ENCODE measurements around the gene NBEAL1.
"Not testable (repeated sequence)": the region's sequence is repeated elsewhere in the genome, so short reads cannot be mapped to it uniquely, and the experiment has no call there.

NBEAL1 gene

DNA sequence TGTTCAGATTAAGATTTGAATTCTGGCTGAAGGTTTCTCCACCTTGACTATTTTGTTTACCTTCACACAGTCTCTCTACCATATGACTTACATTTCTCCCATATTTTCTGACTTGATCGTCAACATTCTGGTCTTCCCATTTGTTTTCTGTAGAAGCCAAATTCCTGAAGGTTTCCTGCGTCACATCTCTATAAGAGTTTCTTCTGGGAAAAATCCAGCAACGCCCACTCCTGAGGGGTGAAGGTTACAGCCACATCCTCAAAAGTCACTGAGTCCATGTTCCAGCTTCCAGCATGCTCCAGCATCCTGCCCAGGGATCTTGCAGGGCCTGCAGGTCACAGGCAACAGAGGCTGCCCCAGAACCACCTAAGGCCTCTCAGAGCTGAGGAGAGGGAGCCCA, 47.5 kb downstream of the NBEAL1 start:
- TF ChIP-seq, protein P1, sequence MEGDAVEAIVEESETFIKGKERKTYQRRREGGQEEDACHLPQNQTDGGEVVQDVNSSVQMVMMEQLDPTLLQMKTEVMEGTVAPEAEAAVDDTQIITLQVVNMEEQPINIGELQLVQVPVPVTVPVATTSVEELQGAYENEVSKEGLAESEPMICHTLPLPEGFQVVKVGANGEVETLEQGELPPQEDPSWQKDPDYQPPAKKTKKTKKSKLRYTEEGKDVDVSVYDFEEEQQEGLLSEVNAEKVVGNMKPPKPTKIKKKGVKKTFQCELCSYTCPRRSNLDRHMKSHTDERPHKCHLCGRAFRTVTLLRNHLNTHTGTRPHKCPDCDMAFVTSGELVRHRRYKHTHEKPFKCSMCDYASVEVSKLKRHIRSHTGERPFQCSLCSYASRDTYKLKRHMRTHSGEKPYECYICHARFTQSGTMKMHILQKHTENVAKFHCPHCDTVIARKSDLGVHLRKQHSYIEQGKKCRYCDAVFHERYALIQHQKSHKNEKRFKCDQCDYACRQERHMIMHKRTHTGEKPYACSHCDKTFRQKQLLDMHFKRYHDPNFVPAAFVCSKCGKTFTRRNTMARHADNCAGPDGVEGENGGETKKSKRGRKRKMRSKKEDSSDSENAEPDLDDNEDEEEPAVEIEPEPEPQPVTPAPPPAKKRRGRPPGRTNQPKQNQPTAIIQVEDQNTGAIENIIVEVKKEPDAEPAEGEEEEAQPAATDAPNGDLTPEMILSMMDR (IDR thresholded peaks at IDR 0.05; ENCODE audit: low read depth, low read length) = no peak
- H3K4me3 ChIP-seq (ENCODE audit: low read depth, low read length) = no peak overlapping the region

DNA sequence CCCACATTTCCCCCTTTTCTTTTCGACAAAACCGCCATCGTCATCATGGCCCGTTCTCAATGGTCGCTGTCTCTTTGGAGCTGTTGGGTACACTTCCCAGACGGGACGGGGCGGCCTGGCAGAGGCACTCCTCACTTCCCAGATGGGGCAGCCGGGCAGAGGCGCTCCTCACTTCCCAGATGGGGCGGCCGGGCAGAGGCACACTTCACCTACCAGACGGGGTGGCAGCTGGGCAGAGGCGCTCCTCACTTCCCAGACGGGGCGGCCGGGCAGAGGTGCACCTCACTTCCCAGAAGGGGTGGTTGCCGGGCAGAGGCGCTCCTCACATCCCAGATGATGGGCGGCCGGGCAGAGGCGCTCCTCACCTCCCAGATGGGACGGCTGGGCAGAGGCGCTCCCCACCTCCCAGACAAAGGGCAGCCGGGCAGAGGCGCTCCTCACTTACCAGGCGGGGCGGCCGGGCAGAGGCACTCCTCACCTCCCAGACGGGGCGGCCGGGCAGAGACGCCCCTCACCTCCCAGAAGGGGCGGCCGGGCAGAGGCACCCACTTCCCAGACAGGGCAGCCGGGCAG, 51.9 kb downstream of the NBEAL1 start:
- not testable (repeated sequence) for H3K4me3 ChIP-seq (ENCODE audit: low read depth, low read length)

DNA sequence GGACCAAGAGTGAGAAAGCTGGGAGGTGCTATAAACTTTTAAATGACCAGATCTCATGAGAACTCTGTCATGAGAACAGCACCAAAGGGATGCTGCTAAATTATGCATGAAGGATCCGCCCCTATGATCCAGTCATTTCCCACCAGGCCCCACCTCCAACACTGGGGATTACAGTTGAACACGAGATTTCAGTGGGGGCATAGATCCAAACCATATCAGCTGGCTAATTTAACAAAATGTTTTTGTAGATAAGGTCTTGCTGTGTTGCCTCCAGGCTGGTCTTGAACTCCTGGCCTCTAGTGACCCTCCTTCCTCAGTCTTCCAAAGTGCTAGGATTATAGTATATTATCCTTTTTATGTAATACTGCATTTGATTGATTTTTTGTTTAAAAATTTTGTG, 56.0 kb downstream of the NBEAL1 start:
- TF ChIP-seq, protein P1 (IDR thresholded peaks at IDR 0.05; ENCODE audit: low read depth, low read length) = no peak
- H3K4me3 ChIP-seq (ENCODE audit: low read depth, low read length) = no peak overlapping the region

GRCh38 chr2:203071148-203071547, 56.5 kb downstream of the NBEAL1 start:
- H3K4me3 ChIP-seq (ENCODE audit: low read depth, low read length) = no peak overlapping the region
- TF ChIP-seq, protein P1 (IDR thresholded peaks at IDR 0.05; ENCODE audit: low read depth, low read length) = no peak

DNA sequence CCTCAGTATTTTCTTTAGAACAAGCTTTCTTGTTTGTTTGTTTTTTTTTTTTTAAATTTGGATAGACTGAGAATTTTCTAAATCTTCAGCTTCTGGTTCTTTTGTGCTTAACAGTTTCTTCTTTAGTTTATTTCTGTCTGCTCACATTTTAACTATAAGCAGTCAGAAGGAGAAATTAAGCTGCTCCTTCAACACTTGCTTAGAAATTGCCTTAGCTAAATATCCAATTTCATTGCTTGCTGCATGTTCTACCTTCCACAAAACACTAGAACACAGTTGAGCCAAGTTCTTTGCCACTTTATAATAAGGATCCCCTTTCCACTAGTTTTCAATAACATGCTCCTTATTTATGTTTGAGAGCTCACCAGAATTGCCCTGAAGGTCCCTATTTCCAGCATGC, 57.7 kb downstream of the NBEAL1 start:
- TF ChIP-seq, protein P1 (IDR thresholded peaks at IDR 0.05; ENCODE audit: low read depth, low read length) = no peak
- H3K4me3 ChIP-seq (ENCODE audit: low read depth, low read length) = no peak overlapping the region

GRCh38 chr2:203077451-203077850, 62.8 kb downstream of the NBEAL1 start:
- TF ChIP-seq, protein P1 (IDR thresholded peaks at IDR 0.05; ENCODE audit: low read depth, low read length) = no peak
- H3K4me3 ChIP-seq (ENCODE audit: low read depth, low read length) = no peak overlapping the region

DNA sequence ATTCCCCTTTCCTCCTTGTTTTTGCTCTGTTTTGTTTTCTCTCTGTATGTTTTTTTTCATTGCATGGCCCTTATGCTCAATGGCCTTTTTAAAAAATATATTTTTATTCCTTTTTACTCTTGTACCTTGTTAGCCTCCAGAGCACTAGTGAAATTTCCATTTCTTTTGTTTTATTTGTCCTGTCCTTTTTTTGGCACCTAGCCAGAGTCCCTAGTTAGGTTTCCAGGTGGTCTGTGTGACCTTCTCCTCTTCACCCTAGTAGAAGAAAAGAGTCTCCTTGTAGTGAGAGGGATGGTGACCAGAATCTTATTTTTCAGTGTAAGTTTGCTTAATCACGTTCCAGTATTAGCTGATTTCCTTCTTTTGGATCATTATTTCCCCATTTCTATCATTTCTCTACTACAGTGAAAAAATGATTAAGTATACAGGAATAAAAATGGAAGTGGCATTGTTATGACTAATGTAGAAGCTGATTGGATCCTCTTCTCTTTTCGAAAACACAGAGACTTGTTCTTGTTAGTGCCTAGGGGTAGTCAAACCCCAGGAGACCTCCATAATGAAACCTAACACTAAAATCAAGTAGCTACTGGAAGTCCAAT, 65.9 kb downstream of the NBEAL1 start:
- no peak overlapping the region for H3K4me3 ChIP-seq (ENCODE audit: low read depth, low read length)
- TF ChIP-seq, protein P1 (IDR thresholded peaks at IDR 0.05; ENCODE audit: low read depth, low read length) = no peak

- H3K4me3 ChIP-seq (ENCODE audit: low read depth, low read length) = no peak overlapping the region
- TF ChIP-seq, protein P1 (IDR thresholded peaks at IDR 0.05; ENCODE audit: low read depth, low read length) = no peak
Measured at GRCh38 chr2:203083328-203083727, 68.7 kb downstream of the NBEAL1 start.

DNA sequence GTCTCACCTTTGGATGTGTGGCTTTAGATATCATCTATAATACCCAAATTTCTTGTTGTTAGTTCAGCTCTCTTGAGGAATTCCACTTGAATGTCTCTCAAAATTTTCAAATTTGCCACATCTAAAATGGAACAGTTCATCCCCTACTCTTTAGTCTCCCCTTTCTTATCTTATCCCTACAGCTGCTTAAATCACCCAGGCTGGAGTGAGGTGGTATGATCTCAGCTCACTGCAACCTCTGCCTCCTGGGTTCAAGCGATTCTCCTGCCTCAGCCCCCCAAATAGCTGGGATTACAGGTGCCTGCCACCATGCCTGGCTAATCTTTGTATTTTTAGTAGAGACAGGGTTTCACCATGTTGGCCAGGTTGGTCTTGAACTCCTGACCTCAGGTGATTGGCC, 71.7 kb downstream of the NBEAL1 start:
- H3K4me3 ChIP-seq (ENCODE audit: low read depth, low read length) = not testable (repeated sequence)

DNA sequence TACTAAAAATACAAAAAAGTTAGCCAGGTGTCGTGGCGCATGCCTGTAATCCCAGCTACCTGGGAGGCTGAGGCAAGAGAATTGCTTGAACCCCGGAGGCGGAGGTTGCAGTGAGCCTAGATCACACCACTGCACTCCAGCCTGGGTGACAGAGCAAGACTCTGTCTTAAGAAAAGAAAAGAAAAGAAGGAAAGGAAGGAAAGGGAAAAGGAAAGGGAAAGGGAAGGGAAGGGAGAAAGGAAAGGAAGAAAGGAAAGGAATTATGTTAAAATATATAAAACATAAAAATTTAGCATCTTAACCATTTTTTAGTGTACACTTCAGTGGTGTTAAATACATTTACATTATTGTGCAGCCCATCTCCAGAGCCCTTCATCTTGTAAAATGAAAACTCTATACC, 76.0 kb downstream of the NBEAL1 start:
- H3K4me3 ChIP-seq (ENCODE audit: low read depth, low read length) = not testable (repeated sequence)
